ENCODE measurements around the gene GBF1.

GRCh38 chr10:102426803-102427287 lies 181.5 kb downstream of the GBF1 start:
- no peak for TF ChIP-seq GATA3 (IDR thresholded peaks at IDR 0.05; ENCODE audit: low read depth, low read length)
- TF ChIP-seq GATA2 (IDR thresholded peaks at IDR 0.05; ENCODE audit: low read depth, low read length), result no peak

Data from SH-SY5Y (cell line).